Measurements from ENCODE around the gene LRRC74A.
"Not testable (repeated sequence)": the region's sequence is repeated elsewhere in the genome, so short reads cannot be mapped to it uniquely, and the experiment has no call there.

Gene LRRC74A

DNA sequence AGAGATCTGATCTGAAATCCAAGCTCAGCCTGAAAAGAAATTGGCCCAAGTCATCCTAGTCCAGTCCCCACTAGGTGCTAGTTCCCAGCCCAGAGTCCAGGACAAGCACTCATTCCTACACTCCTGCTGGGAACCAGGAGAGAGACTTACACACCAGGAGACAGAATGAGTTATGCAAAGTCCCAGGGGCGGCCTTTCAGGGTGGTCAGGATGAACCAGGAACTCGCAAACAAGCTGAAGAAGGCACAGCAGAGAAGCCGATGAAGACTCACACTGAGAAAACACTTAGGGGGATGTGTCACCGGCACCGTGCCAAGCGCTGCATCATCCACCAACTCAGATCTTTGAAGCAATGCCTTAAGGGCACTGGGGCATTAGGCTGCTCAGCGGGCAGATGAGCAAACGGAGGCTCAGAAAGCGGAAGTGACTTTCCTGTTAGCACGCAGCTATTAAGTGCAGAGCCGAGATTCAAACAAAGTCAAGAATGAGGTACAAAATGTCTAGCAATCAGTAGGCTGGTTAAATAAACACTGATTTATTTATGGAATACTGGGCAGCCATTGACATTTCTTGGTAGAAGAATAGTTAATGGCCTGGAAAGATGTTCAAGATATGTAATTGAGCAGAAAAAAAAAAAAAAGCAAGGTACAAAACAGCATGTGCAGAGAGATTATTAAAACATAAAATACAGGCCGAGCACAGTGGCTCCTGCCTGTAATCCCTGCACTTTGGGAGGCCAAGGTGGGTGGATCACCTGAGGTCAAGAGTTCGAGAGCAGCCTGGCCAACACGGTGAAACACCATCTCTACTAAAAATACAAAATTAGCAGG lies 78.7 kb downstream of the LRRC74A start:
- H3K9me3 ChIP-seq (ENCODE audit: control insufficient read depth, low read length), result no peaks in the 10 kb centered on the region
- peaks cover 9% of the 10 kb centered on the region for H3K4me1 ChIP-seq (ENCODE audit: control insufficient read depth, insufficient read depth, low read length)
- no peaks in the 10 kb centered on the region for H3K27me3 ChIP-seq (ENCODE audit: control insufficient read depth, insufficient read depth, low read length)
- H3K9ac ChIP-seq (ENCODE audit: low read length), result peak overlapping the region; percentile 33
- no peak overlapping the region for H3K4me3 ChIP-seq (ENCODE audit: low read length)
- no peaks in the 10 kb centered on the region for H3K36me3 ChIP-seq (ENCODE audit: control insufficient read depth, insufficient read depth, low read length)

DNA sequence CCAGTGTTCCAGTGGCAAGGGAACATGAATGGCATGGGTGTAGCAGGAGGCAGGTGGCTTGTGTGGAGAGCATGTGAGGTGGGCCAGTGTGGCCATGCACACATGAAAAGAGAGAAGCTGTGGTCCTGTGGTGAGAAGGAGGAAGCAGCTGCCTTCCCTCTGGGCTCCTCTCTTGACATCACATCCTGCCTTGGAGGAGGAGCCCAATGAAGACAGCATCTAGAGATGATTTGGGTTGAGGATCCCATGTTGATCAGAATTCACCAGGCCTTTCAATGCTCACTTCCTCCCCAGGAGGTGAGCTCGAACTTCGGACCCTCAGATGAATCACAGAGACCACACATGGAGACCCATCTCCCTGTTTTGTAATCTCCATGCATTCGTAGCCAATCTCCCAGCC lies 82.6 kb downstream of the LRRC74A start:
- H3K27me3 ChIP-seq (ENCODE audit: control insufficient read depth, insufficient read depth, low read length), result no peaks in the 10 kb centered on the region
- H3K9me3 ChIP-seq (ENCODE audit: control insufficient read depth, low read length), result no peaks in the 10 kb centered on the region
- no peak overlapping the region for H3K4me3 ChIP-seq (ENCODE audit: low read length)
- no peak overlapping the region for H3K9ac ChIP-seq (ENCODE audit: low read length)
- H3K4me1 ChIP-seq (ENCODE audit: control insufficient read depth, insufficient read depth, low read length), result peaks cover 18% of the 10 kb centered on the region
- no peaks in the 10 kb centered on the region for H3K36me3 ChIP-seq (ENCODE audit: control insufficient read depth, insufficient read depth, low read length)

GRCh38 chr14:76909266-76909665 lies 83.1 kb downstream of the LRRC74A start:
- no peak overlapping the region for H3K4me3 ChIP-seq (ENCODE audit: low read length)

GRCh38 chr14:76910371-76910890 lies 84.2 kb downstream of the LRRC74A start:
- Histone ChIP-seq H3K9ac (ENCODE audit: low read length) (no peak overlapping the region), H3K4me3 (ENCODE audit: low read length) (no peak overlapping the region), H3K36me3 (ENCODE audit: control insufficient read depth, insufficient read depth, low read length) (no peaks in the 10 kb centered on the region), H3K4me1 (ENCODE audit: control insufficient read depth, insufficient read depth, low read length) (peaks cover 23% of the 10 kb centered on the region), H3K9me3 (ENCODE audit: control insufficient read depth, low read length) (no peaks in the 10 kb centered on the region), H3K27me3 (ENCODE audit: control insufficient read depth, insufficient read depth, low read length) (no peaks in the 10 kb centered on the region)

More at GRCh38 chr14:76909266-76909665, 83.1 kb downstream of the LRRC74A start:
- Histone ChIP-seq H3K4me1 (ENCODE audit: control insufficient read depth, insufficient read depth, low read length) (peaks cover 21% of the 10 kb centered on the region), H3K36me3 (ENCODE audit: control insufficient read depth, insufficient read depth, low read length) (no peaks in the 10 kb centered on the region), H3K9me3 (ENCODE audit: control insufficient read depth, low read length) (no peaks in the 10 kb centered on the region), H3K9ac (ENCODE audit: low read length) (no peak overlapping the region), H3K27me3 (ENCODE audit: control insufficient read depth, insufficient read depth, low read length) (no peaks in the 10 kb centered on the region)

DNA sequence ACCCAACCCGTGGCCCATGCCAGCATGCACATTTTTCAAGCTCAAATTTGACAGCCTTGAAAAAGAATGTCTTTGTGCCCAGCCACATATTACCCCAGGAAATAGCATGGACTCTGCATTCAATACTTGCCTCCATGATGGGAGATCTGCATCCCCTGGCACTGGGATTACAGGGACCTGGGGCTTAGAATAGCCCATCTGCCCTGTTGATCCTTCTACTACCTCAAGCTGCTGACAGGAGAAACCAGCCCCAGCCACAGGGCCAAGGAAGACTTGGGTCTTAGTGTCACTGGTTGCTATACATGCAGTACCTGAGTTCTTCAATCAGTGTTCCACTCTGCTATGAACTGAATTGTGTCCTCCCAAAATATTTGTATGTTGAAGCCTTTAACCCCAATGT lies 85.3 kb downstream of the LRRC74A start:
- Histone ChIP-seq H3K27me3 (ENCODE audit: control insufficient read depth, insufficient read depth, low read length) (no peaks in the 10 kb centered on the region), H3K9me3 (ENCODE audit: control insufficient read depth, low read length) (no peaks in the 10 kb centered on the region), H3K4me3 (ENCODE audit: low read length) (no peak overlapping the region), H3K4me1 (ENCODE audit: control insufficient read depth, insufficient read depth, low read length) (peaks cover 23% of the 10 kb centered on the region), H3K36me3 (ENCODE audit: control insufficient read depth, insufficient read depth, low read length) (no peaks in the 10 kb centered on the region), H3K9ac (ENCODE audit: low read length) (no peak overlapping the region)

GRCh38 chr14:76914533-76915081 lies 88.4 kb downstream of the LRRC74A start:
- H3K4me1 ChIP-seq (ENCODE audit: control insufficient read depth, insufficient read depth, low read length), result peaks cover 53% of the 10 kb centered on the region
- not testable (repeated sequence) for H3K9ac ChIP-seq (ENCODE audit: low read length)

GRCh38 chr14:76916040-76916715 lies 90.0 kb downstream of the LRRC74A start:
- Histone ChIP-seq H3K9me3 (ENCODE audit: control insufficient read depth, low read length) (no peaks in the 10 kb centered on the region), H3K36me3 (ENCODE audit: control insufficient read depth, insufficient read depth, low read length) (no peaks in the 10 kb centered on the region), H3K4me3 (ENCODE audit: low read length) (no peak overlapping the region), H3K27me3 (ENCODE audit: control insufficient read depth, insufficient read depth, low read length) (no peaks in the 10 kb centered on the region), H3K4me1 (ENCODE audit: control insufficient read depth, insufficient read depth, low read length) (peaks cover 62% of the 10 kb centered on the region), H3K9ac (ENCODE audit: low read length) (no peak overlapping the region)

More at GRCh38 chr14:76914533-76915081, 88.4 kb downstream of the LRRC74A start:
- H3K36me3 ChIP-seq (ENCODE audit: control insufficient read depth, insufficient read depth, low read length); H3K9me3 ChIP-seq (ENCODE audit: control insufficient read depth, low read length); H3K4me3 ChIP-seq (ENCODE audit: low read length); H3K27me3 ChIP-seq (ENCODE audit: control insufficient read depth, insufficient read depth, low read length): not testable (repeated sequence)

DNA sequence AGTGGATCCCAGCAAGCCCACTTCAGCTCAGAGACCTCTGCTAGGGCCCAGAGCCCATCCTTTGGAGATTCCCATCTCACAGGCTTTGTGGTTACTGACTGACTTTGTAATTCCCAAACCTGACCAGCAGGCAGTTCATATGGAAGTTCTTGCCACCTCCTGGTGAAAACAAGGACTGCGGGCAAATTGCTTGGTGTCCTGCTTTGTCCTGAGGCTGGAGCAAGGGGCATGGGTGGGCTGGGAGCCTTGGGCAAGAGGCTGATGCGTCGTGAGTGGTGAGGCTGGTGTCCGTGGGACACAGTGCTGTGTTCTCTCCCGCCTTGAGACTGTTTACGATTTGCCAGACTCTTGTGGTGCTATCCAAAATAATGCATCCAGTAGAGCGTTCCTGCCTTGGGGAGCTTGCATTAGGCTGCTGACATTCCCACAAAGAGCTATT lies 91.0 kb downstream of the LRRC74A start:
- Histone ChIP-seq H3K4me3 (ENCODE audit: low read length) (no peak overlapping the region), H3K36me3 (ENCODE audit: control insufficient read depth, insufficient read depth, low read length) (no peaks in the 10 kb centered on the region), H3K9me3 (ENCODE audit: control insufficient read depth, low read length) (no peaks in the 10 kb centered on the region), H3K4me1 (ENCODE audit: control insufficient read depth, insufficient read depth, low read length) (peaks cover 62% of the 10 kb centered on the region), H3K9ac (ENCODE audit: low read length) (no peak overlapping the region), H3K27me3 (ENCODE audit: control insufficient read depth, insufficient read depth, low read length) (no peaks in the 10 kb centered on the region)

GRCh38 chr14:76917745-76918255 lies 91.6 kb downstream of the LRRC74A start:
- peaks cover 62% of the 10 kb centered on the region for H3K4me1 ChIP-seq (ENCODE audit: control insufficient read depth, insufficient read depth, low read length)
- H3K9ac ChIP-seq (ENCODE audit: low read length), result peak overlapping the region; percentile 19
- no peak overlapping the region for H3K4me3 ChIP-seq (ENCODE audit: low read length)
- no peaks in the 10 kb centered on the region for H3K9me3 ChIP-seq (ENCODE audit: control insufficient read depth, low read length)
- H3K36me3 ChIP-seq (ENCODE audit: control insufficient read depth, insufficient read depth, low read length), result no peaks in the 10 kb centered on the region
- H3K27me3 ChIP-seq (ENCODE audit: control insufficient read depth, insufficient read depth, low read length), result no peaks in the 10 kb centered on the region

- Histone ChIP-seq H3K36me3 (ENCODE audit: control insufficient read depth, insufficient read depth, low read length) (no peaks in the 10 kb centered on the region), H3K9me3 (ENCODE audit: control insufficient read depth, low read length) (no peaks in the 10 kb centered on the region), H3K27me3 (ENCODE audit: control insufficient read depth, insufficient read depth, low read length) (no peaks in the 10 kb centered on the region), H3K4me3 (ENCODE audit: low read length) (no peak overlapping the region), H3K4me1 (ENCODE audit: control insufficient read depth, insufficient read depth, low read length) (peaks cover 58% of the 10 kb centered on the region), H3K9ac (ENCODE audit: low read length) (peak overlapping the region; percentile 19)
These were observed 92.1 kb downstream of the LRRC74A start for GRCh38 chr14:76918256-76918781.

GRCh38 chr14:76918782-76919394 lies 92.7 kb downstream of the LRRC74A start:
- Histone ChIP-seq H3K9ac (ENCODE audit: low read length) (peak overlapping the region; percentile 60), H3K4me3 (ENCODE audit: low read length) (no peak overlapping the region), H3K9me3 (ENCODE audit: control insufficient read depth, low read length) (no peaks in the 10 kb centered on the region), H3K4me1 (ENCODE audit: control insufficient read depth, insufficient read depth, low read length) (peaks cover 52% of the 10 kb centered on the region), H3K27me3 (ENCODE audit: control insufficient read depth, insufficient read depth, low read length) (no peaks in the 10 kb centered on the region), H3K36me3 (ENCODE audit: control insufficient read depth, insufficient read depth, low read length) (no peaks in the 10 kb centered on the region)

Measured in mucosa of stomach (tissue), 1 donor.